ENCODE data around the gene ARX. TPM values are rescaled to one million over a fixed set of nuclear protein-coding genes. Genes with fewer than 3 reads are reported as not detected.
A peak's percentile ranks its signal among the peaks of the same experiment; 100 is the strongest.

The ARX gene
- polyA plus RNA-seq, 3 donors, result not detected

DNA sequence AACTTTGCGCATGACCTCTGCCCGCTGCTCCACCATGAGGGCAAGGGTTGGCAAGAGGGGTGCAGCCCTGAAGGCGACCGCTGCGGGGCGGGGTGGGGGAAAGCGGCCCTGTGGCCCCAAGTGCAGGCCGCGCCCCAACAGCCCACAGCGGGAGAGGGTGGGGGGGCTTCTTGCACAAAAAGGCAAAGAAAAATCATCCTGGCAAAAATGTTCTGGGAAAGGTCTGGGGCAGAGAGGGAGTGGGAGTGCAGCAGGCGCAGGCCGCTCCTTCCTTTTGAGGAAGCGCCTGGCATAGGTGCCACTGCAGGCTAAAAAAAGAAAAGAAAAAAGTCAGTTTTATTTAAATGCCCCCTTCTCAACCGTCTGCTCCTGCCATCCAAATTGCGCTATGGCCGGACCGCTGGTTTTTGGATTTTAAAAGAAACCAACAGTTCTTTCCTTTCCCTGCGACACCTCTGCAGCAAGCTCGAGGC lies 1.4 kb downstream of the ARX start:
- no peak overlapping the region for H3K27ac ChIP-seq (ENCODE audit: low read depth in 1 of 2, low read length in 2 of 2)
- no peaks in the 10 kb centered on the region for H3K36me3 ChIP-seq (replicated peaks in 1 of 2; ENCODE audit: control insufficient read depth in 1 of 2, insufficient read depth in 2 of 2, low read length in 2 of 2)
- Mint-ChIP-seq H3K36me3 (peaks cover 0 to 6% of the 10 kb centered on the region in 2 donors), H3K9me3 (peaks cover 0 to 53% (median 34%) of the 10 kb centered on the region in 7 donors), H3K4me1 (peaks cover 32% of the 10 kb centered on the region), H3K4me3 (peak overlapping the region in 1 of 2 donors; percentile 86), H3K27me3 (ENCODE audit: low read depth in 3 of 3) (peaks cover 81 to 92% (median 91%) of the 10 kb centered on the region in 3 donors), H3K27ac (no peak overlapping the region)
- no peaks in the 10 kb centered on the region for H3K79me2 ChIP-seq (ENCODE audit: insufficient read depth, low read length)
- TF ChIP-seq, protein P1, sequence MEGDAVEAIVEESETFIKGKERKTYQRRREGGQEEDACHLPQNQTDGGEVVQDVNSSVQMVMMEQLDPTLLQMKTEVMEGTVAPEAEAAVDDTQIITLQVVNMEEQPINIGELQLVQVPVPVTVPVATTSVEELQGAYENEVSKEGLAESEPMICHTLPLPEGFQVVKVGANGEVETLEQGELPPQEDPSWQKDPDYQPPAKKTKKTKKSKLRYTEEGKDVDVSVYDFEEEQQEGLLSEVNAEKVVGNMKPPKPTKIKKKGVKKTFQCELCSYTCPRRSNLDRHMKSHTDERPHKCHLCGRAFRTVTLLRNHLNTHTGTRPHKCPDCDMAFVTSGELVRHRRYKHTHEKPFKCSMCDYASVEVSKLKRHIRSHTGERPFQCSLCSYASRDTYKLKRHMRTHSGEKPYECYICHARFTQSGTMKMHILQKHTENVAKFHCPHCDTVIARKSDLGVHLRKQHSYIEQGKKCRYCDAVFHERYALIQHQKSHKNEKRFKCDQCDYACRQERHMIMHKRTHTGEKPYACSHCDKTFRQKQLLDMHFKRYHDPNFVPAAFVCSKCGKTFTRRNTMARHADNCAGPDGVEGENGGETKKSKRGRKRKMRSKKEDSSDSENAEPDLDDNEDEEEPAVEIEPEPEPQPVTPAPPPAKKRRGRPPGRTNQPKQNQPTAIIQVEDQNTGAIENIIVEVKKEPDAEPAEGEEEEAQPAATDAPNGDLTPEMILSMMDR (IDR thresholded peaks at IDR 0.05), result no peak
- DNase-seq, result no peak
- peaks cover 12 to 18% of the 10 kb centered on the region in 2 donors for H3K4me1 ChIP-seq (ENCODE audit: control insufficient read depth in 1 of 2, insufficient read depth in 2 of 2, low read length in 2 of 2)
- intact Hi-C loops (cut with micrococcal nuclease), result no loop called here
- H4K20me1 ChIP-seq (ENCODE audit: insufficient read depth, low read length), result no peaks in the 10 kb centered on the region
- H3K4me3 ChIP-seq (replicated peaks in 1 of 3; ENCODE audit: low read depth in 2 of 3, low read length in 3 of 3), result no peak overlapping the region
- H3K9me3 ChIP-seq (replicated peaks in 1 of 2; ENCODE audit: control insufficient read depth in 1 of 2, insufficient read depth in 1 of 2, low read length in 2 of 2), result peaks cover 0 to 59% of the 10 kb centered on the region in 2 donors
- no peak overlapping the region for H3K9ac ChIP-seq (ENCODE audit: insufficient read depth, low read length, poor library complexity, severe bottlenecking)
- peaks cover 66 to 93% of the 10 kb centered on the region in 2 donors for H3K27me3 ChIP-seq (ENCODE audit: control insufficient read depth in 2 of 2, insufficient read depth in 2 of 2, low read length in 2 of 2)
- 20% methylated on average over 1 of the region's 19 CpGs for WGBS (ENCODE audit: insufficient coverage)
- H2AFZ ChIP-seq (ENCODE audit: insufficient read depth, low read depth, low read length, poor library complexity, severe bottlenecking), result no peak overlapping the region
- H3K4me2 ChIP-seq (replicated peaks; ENCODE audit: extremely low read depth, low read length, poor library complexity, severe bottlenecking), result no peak overlapping the region

DNA sequence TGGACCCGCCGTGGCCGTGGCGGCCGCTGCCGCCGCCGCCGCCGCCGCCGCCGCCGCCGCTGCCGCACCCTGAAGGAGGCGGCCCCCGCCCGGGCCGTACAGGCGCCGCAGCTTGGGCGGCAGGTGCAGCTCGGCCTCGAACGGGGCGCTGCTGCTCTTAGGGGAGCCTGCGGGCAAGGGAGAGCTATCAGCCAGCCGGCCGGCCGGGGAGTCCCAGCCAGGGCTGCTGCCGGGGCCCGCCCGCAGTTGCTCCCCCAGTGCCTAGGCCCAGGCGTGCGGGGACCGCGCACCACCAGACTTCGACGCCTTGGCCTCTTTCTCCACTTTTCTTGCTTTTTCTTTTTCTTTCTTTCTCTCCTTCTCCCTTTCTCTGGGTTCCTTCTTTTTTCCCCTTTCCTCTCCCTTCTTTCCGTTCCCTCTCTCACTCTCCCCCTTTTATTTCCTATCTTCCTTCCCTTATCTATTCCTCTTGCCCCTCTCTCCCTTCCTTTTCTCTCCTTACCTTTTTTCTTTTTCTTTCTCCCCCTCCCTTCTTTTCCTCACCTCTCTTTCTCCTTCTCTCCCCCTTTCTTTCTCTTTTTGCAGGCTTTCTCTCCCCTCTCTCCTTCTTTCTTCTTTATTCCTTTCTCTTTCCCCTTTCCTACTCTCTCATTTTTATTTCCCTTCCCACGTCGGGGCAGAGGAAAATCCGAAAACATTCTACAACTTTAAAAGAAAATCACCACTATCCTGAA lies 2.0 kb downstream of the ARX start:
- H3K4me2 ChIP-seq (replicated peaks; ENCODE audit: extremely low read depth, low read length, poor library complexity, severe bottlenecking), result peak overlapping the region; percentile 19
- TF ChIP-seq, protein P1 (IDR thresholded peaks at IDR 0.05), result no peak
- no peak overlapping the region for H3K4me3 ChIP-seq (replicated peaks in 1 of 3; ENCODE audit: low read depth in 2 of 3, low read length in 3 of 3)
- intact Hi-C loops (cut with micrococcal nuclease), result no loop called here
- no peak overlapping the region for H3K9ac ChIP-seq (ENCODE audit: insufficient read depth, low read length, poor library complexity, severe bottlenecking)
- peaks cover 32% of the 10 kb centered on the region for H3K4me1 Mint-ChIP-seq
- H4K20me1 ChIP-seq (ENCODE audit: insufficient read depth, low read length), result no peaks in the 10 kb centered on the region
- peaks cover 12 to 18% of the 10 kb centered on the region in 2 donors for H3K4me1 ChIP-seq (ENCODE audit: control insufficient read depth in 1 of 2, insufficient read depth in 2 of 2, low read length in 2 of 2)
- H3K27ac Mint-ChIP-seq, result no peak overlapping the region
- no peaks in the 10 kb centered on the region for H3K36me3 ChIP-seq (replicated peaks in 1 of 2; ENCODE audit: control insufficient read depth in 1 of 2, insufficient read depth in 2 of 2, low read length in 2 of 2)
- peaks cover 0 to 53% (median 34%) of the 10 kb centered on the region in 7 donors for H3K9me3 Mint-ChIP-seq
- peaks cover 81 to 92% (median 91%) of the 10 kb centered on the region in 3 donors for H3K27me3 Mint-ChIP-seq (ENCODE audit: low read depth in 3 of 3)
- DNase-seq, result no peak
- H2AFZ ChIP-seq (ENCODE audit: insufficient read depth, low read depth, low read length, poor library complexity, severe bottlenecking), result no peak overlapping the region
- peaks cover 0 to 6% of the 10 kb centered on the region in 2 donors for H3K36me3 Mint-ChIP-seq
- peak overlapping the region; percentile 62 to 86 for H3K4me3 Mint-ChIP-seq
- H3K79me2 ChIP-seq (ENCODE audit: insufficient read depth, low read length), result no peaks in the 10 kb centered on the region
- under 1% methylated on average over 34 of the region's 44 CpGs for WGBS (ENCODE audit: insufficient coverage)
- H3K27me3 ChIP-seq (ENCODE audit: control insufficient read depth in 2 of 2, insufficient read depth in 2 of 2, low read length in 2 of 2), result peaks cover 67 to 93% of the 10 kb centered on the region in 2 donors
- no peak overlapping the region for H3K27ac ChIP-seq (ENCODE audit: low read depth in 1 of 2, low read length in 2 of 2)
- H3K9me3 ChIP-seq (replicated peaks in 1 of 2; ENCODE audit: control insufficient read depth in 1 of 2, insufficient read depth in 1 of 2, low read length in 2 of 2), result peaks cover 0 to 59% of the 10 kb centered on the region in 2 donors

All from CD14-positive monocyte (primary cell).